GM18907 (cell line): ENCODE results near the gene AKR1A1.
"Not testable (repeated sequence)": the region's sequence is repeated elsewhere in the genome, so short reads cannot be mapped to it uniquely, and the experiment has no call there.

Experiments
- ATAC-seq: cut with Tn5 transposase; IDR thresholded peaks from one replicate; pipeline ENCODE4 v1.9.1; 2021; ENCODE audit warnings: mild to moderate bottlenecking, moderate library complexity; ENCODE audit not compliant: unreplicated experiment

The AKR1A1 gene

DNA sequence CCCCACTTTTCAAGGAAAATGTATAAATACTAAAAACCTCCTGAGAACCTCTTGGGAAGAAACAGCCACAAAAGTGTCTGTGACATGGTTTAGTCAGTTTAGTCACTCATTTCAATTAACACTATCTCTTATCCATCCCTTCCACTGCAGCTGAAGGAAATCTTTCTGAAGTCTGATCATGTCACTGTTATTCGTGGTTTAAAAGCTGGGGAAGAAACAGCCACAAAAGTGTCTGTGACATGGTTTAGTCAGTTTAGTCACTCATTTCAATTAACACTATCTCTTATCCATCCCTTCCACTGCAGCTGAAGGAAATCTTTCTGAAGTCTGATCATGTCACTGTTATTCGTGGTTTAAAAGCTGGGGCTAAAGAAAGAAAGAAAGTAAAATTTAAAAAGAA is 27.1 kb upstream of the AKR1A1 start:
- ATAC-seq = not testable (repeated sequence)

GRCh38 chr1:45523975-45524374 is 26.7 kb upstream of the AKR1A1 start:
- not testable (repeated sequence) for ATAC-seq

GRCh38 chr1:45526135-45526644 is 24.4 kb upstream of the AKR1A1 start:
- no peak for ATAC-seq

- no peak for ATAC-seq
These were observed 19.9 kb upstream of the AKR1A1 start for GRCh38 chr1:45530632-45531135.

GRCh38 chr1:45531873-45532272 is 18.8 kb upstream of the AKR1A1 start:
- no peak for ATAC-seq

GRCh38 chr1:45535988-45536766 is 14.4 kb upstream of the AKR1A1 start:
- ATAC-seq = no peak

- ATAC-seq = no peak
These were observed 13.7 kb upstream of the AKR1A1 start for GRCh38 chr1:45536886-45537285.

GRCh38 chr1:45541193-45541592 is 9.4 kb upstream of the AKR1A1 start:
- ATAC-seq = no peak

- ATAC-seq = no peak
These were observed 8.0 kb upstream of the AKR1A1 start for GRCh38 chr1:45542591-45542990.

GRCh38 chr1:45543581-45544417 is 6.8 kb upstream of the AKR1A1 start:
- peak; percentile 57 for ATAC-seq

DNA sequence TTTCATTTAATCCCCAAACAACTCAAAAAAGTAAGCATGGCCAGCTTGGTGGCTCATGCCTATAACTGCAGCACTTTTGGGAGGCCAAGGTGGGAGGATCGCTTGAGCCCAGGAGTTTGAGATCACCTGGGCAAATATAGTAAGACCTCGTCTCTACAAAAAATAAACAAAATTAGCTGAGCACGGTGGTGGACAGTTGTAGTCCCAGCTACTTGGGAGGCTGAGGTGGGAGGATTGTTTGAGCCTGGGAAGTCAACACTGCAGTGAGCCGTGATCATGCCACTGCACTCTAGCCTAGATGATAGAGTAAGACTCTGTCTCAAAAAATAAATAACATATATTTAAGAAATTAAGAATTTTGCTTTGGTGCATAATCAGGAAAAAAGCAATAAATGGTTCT is 6.1 kb upstream of the AKR1A1 start:
- no peak for ATAC-seq

GRCh38 chr1:45545019-45545493 is 5.6 kb upstream of the AKR1A1 start:
- peak; percentile 54 for ATAC-seq

- no peak for ATAC-seq
These were observed 4.9 kb upstream of the AKR1A1 start for GRCh38 chr1:45545553-45546310.

GRCh38 chr1:45551684-45552083 is 1.1 kb downstream of the AKR1A1 start:
- ATAC-seq = no peak

DNA sequence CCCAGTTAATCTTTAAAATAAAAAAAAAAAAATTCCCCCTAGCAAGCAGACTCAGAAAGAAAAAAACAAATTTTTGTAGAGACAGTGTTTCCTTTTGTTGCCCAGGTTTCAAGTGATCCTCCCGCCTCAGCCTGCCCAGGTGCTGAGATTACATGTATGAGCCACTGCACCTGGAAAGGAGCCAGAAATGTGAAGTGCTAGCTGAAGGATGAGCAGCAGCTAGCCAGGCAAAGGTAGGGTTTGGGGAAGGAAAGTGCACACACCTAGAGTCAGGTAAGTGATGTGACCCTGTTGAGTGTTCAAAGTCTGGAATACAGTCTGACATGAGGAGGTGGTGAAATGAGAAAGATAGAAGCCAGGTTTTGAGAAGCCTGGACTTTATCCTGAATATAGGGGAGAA is 1.7 kb downstream of the AKR1A1 start:
- no peak for ATAC-seq

GRCh38 chr1:45554198-45554597 is 3.6 kb downstream of the AKR1A1 start:
- ATAC-seq = no peak

- ATAC-seq = no peak
These were observed 6.9 kb downstream of the AKR1A1 start for GRCh38 chr1:45557422-45557944.

GRCh38 chr1:45563843-45564242 is 13.2 kb downstream of the AKR1A1 start:
- ATAC-seq = no peak

DNA sequence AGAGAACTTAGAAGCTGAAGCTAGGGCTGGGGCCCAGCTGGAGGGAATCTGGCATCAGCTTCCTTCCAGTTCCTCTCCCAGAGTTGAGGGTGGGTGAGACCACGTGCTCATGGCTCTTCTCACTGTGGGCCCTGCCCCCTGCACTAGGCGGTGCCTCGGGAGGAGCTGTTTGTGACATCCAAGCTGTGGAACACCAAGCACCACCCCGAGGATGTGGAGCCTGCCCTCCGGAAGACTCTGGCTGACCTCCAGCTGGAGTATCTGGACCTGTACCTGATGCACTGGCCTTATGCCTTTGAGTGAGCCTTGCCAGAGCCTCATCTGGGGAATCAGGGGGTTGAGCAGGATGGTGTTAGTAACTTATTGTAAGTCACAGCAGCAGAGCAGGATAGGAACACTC is 16.1 kb downstream of the AKR1A1 start:
- no peak for ATAC-seq

GRCh38 chr1:45567911-45568310 is 17.3 kb downstream of the AKR1A1 start:
- no peak for ATAC-seq

DNA sequence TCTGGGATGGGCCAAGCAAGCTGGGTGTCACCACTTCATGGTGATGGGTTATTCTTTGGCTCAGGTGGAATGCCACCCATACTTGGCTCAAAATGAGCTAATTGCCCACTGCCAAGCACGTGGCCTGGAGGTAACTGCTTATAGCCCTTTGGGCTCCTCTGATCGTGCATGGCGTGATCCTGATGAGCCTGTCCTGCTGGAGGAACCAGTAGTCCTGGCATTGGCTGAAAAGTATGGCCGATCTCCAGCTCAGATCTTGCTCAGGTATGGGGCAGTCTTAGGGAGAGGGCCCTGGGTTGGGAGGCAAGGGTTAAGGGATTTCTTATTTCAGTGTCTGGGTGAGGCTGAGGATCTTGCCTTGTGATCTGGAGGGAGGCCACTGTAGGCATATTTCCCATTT is 17.8 kb downstream of the AKR1A1 start:
- no peak for ATAC-seq
